GM19035 (cell line): Measurements from ENCODE around the gene HPCAL1.

Source experiments
- ATAC-seq: cut with Tn5 transposase; IDR thresholded peaks from one replicate; pipeline ENCODE4 v1.9.1; 2021; ENCODE audit not compliant: unreplicated experiment

HPCAL1 gene

DNA sequence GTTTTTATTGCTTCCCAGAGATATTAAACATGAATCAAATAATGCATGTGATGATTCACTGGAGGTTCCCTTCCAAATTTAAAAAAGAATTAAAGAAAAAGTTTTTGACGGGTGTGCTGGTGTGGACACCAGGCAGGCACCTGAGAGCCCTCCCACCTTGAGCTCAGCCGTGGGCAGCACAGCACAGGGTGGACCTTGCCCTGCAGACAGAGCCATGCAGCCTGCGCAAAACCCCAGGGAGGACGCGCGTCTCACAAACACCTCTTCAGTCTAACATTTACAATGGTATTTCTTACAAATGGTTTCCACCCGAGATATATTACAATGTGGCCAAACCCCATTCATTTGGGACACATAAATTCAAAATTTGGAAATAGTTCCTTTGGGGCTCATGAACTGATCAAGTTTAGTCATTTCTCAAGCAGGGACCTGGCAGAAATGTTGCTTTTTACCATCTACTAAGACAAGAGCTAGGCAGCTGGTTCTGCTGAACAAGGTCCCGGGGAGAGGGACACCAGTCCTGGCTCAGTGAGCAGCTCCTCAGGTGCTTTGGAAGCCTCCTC lies 100.0 kb downstream of the HPCAL1 start:
- no peak for ATAC-seq

DNA sequence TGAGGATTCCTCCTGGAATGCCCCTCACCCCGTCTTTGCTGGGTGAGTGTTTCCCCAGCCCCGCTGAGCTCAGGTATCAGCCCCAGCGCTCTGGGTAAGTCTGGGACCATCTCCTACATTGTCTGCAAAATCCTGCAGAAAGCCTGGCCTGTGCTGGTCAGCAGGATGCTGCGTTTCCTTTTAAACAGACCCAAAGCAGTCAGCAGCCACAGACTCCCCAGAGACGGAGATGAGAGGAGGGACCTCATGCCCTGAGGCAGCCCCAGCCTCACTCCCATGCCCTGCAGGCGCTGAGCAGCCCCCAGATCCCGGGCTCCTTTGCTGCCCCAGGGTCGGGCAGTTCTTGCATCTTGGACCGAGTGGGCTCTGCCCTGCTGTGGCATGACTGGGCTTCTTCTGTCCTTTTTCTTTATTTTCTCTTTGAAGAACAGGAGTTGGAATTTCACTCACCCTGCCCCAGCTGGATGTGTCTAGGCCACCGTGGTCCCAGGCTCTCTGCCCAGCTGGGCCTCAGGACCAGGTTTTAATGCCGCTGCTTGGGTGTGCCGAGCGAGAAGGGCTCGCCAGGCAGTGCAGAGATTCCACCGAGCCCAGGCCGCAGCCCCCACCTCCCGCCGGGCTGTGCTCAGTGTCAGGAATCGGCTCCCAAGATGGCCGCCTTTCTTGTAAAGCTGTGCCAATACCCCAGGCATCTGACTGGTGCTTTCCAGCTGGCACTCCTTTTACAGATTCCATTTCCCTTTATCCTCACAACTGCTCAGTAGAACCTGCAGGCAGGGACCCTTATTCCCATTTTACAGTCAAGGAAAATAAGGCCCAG lies 101.8 kb downstream of the HPCAL1 start:
- ATAC-seq = no peak

DNA sequence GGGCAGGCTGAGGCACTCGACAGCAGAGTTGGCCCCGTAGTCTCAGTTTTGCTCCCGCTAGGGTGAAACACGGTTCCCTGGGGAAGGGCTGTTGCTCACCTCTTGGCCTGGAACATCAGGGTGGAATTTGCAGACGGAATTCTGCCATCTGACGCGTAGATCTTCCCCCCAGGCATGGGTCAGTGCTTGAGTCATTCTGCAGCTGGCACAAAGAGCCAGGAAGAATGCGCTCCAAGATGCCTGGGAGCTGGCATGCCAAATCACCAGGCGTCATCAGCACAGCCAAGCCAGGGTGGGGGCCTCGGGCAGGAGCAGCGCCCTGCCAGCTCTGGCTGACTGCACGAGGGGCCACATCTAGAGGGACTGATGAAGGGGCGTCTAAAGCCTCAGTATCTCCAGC lies 102.7 kb downstream of the HPCAL1 start:
- ATAC-seq = no peak

DNA sequence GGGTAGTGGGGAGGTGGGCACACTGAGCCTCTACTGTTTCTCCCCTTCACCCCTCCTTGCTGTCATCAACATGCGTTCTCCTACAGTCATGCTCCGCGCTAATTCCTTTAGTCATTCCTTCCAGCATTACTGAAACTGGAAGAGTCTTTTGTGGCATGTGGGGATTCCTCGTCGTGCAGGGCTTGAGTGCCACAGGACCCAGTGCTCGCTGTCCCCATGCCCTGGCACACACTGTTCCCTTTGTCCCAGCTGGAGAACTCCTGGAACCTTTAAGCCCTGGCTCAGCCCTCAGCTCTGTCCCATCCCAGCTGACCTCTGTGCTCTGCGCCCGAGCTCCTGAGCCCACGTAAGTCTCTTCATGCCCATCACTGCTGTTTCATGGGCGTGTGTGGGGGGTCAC lies 103.3 kb downstream of the HPCAL1 start:
- ATAC-seq = no peak

DNA sequence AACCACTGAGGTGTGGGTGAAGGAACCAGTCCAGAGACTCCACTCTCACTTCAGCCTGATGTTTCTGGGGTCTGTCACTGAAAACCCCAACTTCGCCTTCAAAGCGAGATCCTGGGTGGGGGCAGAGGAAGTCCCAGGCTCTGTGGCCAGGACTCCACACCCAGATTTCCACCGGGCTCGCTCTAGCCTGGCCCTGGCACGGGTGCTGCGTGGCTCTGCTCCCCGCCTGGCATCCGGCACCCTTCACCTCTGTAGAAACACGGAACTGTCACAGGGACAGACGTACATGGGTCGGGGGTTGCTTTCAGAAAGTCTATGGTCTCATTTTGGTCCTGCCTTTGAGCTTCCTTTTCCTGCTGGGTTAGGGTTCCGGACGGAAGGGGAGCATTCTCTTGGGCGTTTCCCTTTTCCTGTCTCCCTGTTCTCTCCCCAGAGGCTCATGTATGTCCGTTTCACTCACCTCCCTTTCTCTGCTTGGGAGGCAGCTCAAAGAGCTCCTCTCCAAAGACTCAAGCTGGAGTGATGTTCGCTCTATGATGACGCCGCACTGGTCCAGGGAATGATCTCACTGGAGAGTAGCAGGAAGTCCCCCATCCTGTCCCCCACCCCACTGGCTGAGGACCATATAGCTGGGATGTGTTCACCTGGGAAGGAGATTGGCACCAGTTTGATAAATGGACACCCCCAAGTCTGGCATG lies 103.9 kb downstream of the HPCAL1 start:
- ATAC-seq = no peak

DNA sequence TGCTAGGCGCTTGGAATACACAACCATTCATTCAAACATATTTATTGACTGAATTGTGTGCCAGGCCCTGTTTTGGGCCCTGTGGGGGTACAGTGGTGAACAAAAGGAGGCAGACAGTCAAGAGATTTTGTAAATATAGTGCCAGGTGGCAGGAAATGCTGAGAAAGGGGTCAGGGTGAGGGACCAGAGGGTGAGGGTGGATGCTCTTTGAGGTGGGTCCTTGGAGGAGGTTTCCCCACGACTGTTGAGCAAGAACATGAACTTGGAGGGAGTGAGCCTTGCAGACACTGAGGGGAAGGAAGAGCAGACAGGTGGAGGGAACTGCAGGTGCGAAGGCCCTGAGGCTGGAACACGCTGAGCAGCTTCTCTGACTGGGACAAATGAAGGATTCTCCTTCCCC lies 104.7 kb downstream of the HPCAL1 start:
- no peak for ATAC-seq

DNA sequence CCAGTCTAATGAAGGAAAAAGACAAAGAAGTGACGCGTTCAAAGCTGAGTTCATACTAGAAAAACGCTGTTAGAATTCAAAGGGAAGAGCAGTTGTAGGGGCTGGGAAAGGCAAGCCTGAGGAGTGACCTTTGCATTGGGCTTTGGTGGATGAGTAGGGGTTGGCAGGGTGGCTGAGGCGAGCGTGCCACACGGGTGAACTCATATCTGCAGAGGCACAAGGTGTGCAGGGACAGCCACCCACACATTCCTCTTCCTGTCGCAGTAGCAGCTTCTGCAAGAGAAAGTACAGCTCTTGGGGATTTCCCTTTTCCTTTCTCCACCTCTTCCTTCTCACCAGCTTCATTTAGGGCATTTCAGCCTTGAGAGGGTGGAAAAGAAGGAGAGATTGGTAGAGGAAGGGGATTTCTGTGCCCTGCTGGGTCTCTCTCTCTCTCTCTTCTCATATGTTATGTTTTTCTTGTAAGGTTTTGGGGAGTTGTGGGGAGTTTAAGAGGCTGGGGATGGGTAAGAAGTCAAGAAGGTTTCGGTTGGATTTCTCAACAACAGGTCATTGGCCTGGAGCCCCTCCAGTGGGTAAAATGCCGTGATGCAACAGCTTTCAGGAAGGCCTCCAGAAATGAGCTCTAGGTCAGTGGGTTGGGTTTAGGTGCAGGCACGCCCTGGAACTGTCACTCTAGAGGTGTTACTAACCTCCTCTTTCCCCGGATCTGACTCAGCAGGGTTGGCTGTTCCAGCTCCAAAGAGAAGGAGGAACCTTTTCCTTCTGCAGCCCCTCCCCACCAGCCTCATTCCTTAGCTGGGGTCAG lies 105.3 kb downstream of the HPCAL1 start:
- ATAC-seq = peak; percentile 42

DNA sequence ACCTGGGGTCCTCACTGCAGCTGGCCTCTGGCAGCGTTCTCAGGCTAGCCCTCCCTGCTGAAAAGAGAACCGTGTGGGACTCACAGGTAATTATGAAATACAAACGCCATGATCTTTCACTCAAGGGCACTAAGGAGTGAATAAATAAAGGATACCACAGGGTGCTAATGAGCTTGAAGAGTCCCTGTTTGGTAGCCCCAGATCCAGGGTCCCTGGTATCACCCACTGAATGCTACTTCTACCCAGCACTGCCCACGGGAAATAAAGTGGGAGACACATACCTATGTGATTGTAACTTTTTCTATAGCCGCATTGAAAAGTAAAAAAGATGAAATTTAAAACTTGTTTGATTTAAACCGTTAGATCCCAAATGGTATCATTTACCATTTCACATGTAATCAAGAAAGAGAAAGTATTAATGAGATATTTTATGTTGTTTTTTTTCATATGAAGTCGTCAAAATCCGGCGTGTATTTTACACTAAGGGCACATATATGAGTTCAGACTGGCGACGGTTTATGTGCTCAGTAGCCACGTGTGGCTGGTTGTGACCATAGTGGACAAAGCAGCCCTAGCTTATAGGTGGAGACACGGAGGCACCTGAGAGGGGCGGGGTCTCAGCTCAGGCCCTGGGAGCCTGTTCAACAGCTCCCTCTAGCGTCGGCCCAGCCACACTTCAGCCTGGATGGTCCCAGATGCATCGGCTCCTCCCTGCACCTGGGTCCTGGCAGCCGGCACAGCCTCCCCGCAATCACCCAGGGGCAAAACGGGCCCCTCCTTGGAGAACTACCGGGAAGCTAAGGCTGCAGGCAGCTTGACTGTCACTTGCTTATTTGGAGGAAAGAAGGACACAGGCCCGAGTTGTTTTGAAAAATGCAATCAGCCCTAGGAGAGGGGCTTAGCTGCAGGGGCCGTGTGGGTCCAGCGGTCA lies 106.2 kb downstream of the HPCAL1 start:
- ATAC-seq = peak; percentile 58

DNA sequence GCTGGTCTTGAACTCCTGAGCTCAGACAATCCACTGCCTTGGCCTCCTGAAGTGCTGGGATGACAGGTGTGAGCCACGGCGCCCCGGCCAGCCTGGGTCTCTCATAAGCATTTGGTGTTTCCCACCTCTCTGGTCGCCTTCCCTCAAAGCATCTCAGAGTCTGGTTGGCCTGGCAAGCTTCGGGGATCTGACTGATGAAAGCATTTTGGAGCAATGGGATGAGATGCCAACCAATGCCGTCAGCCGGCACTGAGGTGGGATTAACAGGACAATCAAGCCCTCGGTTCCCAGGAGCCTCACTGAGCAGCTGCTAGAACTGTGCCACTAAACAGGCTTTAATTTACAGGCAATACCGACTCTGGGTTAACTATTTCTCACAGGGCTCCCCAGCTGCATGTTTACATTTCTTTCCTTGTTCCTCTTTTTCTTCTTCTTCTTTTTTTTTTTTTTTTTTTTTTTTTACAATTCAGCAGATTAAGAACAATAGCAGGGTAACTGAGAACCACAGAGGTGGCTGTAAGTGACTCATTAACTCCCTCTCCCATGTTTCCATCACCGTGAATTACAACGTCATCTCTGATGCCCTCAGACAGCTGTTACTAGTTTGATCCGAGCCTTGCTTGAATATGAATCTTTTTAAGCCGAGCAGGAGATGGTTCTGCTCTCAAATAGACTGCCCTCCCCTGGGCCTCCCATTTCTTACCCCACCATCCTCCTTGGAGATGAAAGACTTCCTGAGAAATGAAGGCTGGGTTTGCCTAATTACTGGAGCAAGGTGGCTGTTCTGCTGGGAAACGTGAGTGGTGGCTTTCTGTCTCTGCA lies 107.5 kb downstream of the HPCAL1 start:
- peak; percentile 42 for ATAC-seq

DNA sequence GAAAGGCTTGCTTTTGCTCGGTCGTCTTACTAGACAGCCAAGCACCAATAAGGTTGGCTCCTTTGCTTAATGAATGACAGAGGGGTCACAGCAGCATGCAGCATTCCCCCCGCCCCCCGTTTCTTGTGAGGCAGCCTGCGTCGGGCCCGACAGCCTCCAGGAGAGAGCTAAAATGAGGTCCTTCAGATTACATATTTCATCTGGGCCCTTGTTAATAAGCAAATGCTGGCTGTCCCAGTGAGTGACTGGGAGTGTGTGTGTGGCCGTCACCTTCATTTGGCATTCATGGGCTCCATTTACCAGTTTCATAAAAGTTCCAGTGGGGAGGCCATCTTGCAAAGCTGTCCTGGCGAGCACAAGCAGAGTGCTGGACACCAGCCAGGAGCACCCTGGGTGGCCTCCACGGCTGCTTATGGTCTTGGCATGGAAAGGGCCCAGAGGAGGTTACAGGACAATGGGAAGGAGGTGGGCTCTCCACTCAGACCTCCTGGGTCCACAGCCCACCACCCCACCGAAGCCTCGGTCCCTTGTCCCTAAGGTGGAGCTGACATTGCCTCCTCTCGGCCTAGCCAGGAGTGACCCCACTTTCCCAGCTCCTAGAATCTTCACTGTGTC lies 108.2 kb downstream of the HPCAL1 start:
- ATAC-seq = no peak

DNA sequence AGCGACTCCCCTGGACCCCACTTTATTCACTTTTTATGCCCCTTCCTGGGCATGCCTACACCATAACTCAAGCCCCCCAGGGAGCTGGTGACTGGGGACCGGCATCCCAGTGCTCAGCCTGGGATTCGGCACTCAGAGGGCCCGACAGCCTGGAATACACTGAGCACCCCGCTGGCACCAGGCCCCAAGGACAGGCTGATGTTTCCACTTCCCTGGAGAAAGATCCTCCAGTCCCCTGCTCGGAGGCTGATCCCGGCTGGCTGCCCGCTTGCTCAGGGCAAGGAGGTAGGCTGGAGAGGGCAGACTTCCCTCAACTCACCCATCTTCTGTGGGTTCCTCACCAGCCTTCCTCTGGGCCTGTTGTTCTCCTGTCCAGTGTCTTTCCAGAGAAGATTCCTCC lies 108.9 kb downstream of the HPCAL1 start:
- no peak for ATAC-seq

DNA sequence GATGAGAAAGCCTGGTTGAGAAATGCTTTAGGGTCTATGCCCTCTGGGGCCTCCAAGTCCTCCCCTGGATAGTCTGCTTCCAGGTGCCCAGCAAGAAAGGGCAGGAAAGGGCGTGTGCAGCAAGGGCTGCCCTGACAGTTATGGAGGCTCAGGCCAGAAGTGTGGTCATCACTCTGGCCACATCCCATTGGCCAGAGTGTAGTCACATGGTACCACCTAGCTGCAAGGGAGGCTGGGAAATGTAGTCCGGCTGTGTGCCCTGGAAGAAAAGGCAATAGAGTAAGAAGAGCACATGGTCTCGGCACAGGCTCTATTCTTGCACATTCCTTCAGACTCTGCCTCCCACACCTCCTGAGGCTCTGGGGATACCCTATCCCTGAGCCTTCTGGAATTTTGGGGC lies 109.7 kb downstream of the HPCAL1 start:
- no peak for ATAC-seq

DNA sequence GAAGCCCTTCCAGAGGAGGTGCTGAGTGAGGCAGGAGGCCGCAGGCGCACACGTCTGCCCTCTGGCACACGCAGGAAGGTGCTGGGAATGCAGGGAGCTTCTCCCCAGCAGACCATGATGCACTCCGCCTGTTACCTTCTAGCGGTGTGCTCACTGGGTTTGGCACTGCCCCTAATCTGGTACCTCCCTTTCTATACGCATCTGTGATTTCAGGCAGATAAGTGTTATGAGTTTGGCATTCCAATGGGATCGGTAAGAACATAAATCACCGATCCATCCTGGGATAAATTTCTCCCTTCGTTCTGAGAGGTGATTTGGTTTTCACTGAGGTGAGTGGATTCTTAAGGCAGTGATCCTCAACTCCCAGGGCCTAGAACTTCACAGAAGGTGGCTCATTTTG lies 110.8 kb downstream of the HPCAL1 start:
- no peak for ATAC-seq

DNA sequence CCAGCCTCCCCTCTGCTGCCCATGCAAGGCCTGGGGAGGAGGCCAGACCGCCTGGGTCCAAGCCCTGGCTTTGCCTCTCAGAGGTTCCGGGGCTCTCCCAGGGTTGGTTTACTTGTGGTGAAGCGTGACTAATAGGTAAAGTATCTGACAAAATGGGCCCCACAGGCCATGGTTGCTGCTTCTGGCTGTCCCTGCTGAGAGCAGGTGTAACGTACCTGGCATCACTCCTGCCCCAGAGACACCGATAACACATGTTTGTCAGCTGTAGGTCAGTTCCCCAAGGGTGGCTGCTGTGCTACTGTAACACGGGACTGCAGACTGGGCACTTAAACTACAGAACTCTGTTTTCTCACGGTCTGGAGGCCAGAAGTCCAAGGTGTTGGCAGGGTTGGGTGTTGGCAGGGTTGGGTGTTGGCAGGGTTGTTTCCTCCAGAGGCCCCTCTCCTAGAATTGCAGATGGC lies 111.3 kb downstream of the HPCAL1 start:
- ATAC-seq = no peak

DNA sequence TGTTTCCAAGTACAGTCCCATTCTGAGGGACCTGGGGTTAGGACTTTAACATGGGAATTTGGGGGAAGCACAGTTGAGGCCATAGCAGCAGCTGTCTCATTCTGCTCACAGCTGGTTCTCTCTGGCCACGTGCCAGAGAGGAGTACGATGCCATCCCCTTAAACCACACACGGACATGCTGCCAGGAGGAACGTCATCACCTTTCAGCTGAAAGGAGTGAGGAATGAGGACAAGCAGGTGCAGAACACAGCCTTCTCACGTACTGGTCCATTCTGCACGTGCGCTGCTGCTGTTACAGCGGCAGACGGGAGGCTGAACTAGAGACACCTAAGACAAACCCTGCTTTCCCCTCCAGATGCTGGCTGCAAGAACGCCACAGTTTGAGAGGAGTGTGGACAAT lies 111.9 kb downstream of the HPCAL1 start:
- no peak for ATAC-seq

DNA sequence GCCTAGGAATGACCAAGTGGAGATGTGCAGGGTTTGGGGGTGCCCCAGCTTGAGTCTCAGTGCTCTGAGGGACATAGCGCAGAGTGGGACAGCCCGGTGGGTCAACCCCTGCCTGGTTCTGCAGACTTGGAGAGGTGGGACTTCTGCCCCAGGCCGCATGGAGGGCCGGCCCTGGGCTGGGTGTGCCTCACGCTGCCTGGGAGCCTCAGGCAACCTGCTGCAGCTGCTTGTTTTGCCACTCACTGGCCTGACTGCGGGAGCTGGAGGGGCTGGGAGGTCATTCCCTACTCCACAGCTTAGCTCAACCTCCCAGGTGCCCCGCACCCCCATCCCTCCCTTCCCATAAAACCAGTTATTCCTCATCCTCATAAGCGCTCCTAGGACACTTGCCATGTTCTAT lies 112.3 kb downstream of the HPCAL1 start:
- no peak for ATAC-seq

DNA sequence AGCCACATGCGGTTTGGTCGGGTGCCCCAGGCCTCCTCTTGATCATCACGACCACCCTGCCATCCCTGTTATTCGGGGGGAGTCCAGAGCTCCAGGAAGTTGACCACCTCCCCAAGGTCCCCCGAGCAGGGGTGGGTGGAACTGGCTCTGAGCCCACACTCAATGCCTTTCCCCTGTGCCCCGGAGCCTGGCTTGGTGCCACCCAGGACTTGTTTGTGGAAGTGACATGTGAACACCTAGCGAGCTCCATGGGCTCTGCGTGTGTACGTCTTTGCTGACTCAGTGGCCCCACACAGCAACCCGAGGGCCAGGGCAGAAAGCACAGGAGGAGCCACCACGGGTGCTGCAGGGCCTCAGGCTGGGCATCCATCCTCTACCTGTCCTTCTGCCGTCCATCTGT lies 112.9 kb downstream of the HPCAL1 start:
- no peak for ATAC-seq

DNA sequence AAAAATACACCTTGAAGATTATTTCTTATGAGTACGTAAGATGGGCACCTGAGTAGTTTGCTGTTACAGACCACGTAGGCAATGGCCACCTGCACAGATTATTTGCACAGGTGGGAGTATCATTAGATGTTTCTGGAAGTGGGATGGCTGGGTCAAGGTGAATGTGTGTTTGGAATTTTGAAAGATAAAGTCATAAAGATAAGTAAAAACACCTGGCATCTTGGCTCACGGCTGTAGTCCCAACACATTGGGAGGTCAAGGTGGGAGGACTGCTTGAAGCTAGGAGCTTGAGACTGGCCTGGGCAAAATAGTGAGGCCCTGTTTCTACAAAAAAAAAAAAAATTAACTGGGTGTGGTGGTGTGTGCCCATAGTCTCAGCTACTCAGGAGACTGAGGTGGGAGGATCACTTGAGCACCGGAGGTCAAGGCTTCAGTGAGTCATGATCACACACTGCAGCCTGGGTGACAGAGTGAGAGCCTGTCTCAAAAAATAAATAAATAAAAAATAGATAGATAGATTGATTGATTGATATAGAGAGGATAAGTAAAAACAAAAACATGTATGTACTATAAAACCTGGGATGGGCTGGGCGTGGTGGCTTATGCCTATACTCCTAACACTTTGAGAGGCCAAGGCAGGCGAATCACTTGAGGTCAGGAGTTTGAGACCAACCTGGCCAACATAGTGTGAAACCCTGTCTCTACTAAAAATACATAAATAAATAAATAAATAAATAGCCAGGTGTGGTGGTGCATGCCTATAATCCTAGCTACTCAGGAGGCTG lies 115.0 kb downstream of the HPCAL1 start:
- no peak for ATAC-seq
